H1 (cell line): ENCODE measurements around the gene DPP10. TPM values are rescaled to one million over a fixed set of nuclear protein-coding genes. Genes with fewer than 3 reads are reported as not detected.

Experiments
- CTCF ChIA-PET: fragments of 300-600 bp; sonication (Branson Sonifier 250); formaldehyde crosslinking; loops from one replicate; lab custom pipeline; 2021; ENCODE audit not compliant: partially characterized antibody; lab: Charles Lee
- POLR2A ChIA-PET: fragments of 300-600 bp; sonication (Branson Sonifier 250); formaldehyde crosslinking; loops from one replicate; lab custom pipeline; 2021; ENCODE audit warnings: inconsistent platforms; ENCODE audit not compliant: partially characterized antibody; lab: Charles Lee
- DNase-seq, 2 experiments: peaks; one replicate each; pipeline versions ENCODE4 v3.0.0 to v3.0.0-alpha.2; 2010 to 2022; ENCODE audit warnings: low spot score in 2 of 2, low read depth in 1 of 2, mixed read lengths in 1 of 2
- FAIRE-seq: peaks from 2 replicates; lab custom pipeline; 2011; peaks lifted over from hg19 to GRCh38; lab: Jason Lieb, UNC
- H2AFZ ChIP-seq: 2 replicates; pipeline ENCODE4 v1.8.1; 2012; ENCODE audit warnings: low read length, inconsistent platforms
- H2AK5ac ChIP-seq: 2 replicates; pipeline ENCODE4 v1.6.1; 2013; ENCODE audit warnings: low read depth, low read length
- H2BK120ac ChIP-seq: replicated peaks from 2 replicates; pipeline ENCODE3; 2013; ENCODE audit warnings: low read depth, low read length, inconsistent platforms
- H2BK12ac ChIP-seq: 2 replicates; pipeline ENCODE4 v1.6.1; 2013; ENCODE audit warnings: low read depth, low read length
- H2BK15ac ChIP-seq: 2 replicates; pipeline ENCODE4 v1.6.1; 2013; ENCODE audit warnings: low read length
- H2BK20ac ChIP-seq: 2 replicates; pipeline ENCODE4 v1.6.1; 2013; ENCODE audit warnings: low read length
- H2BK5ac ChIP-seq: 2 replicates; pipeline ENCODE4 v1.6.1; 2013; ENCODE audit warnings: low read depth, low read length
- H3K14ac ChIP-seq: 2 replicates; pipeline ENCODE4 v1.6.1; 2013; ENCODE audit warnings: inconsistent platforms; ENCODE audit not compliant: insufficient read length
- H3K18ac ChIP-seq: 2 replicates; pipeline ENCODE4 v1.6.1; 2013; ENCODE audit warnings: low read length; ENCODE audit errors: extremely low read depth
- H3K23ac ChIP-seq: 2 replicates; pipeline ENCODE4 v1.6.1; 2013; ENCODE audit warnings: inconsistent platforms; ENCODE audit not compliant: insufficient read length
- H3K23me2 ChIP-seq: 2 replicates; pipeline ENCODE4 v1.6.1; 2013; ENCODE audit warnings: low read depth, low read length
- H3K27ac ChIP-seq: 2 replicates; pipeline ENCODE4 v1.6.1; 2011; ENCODE audit warnings: low read depth, low read length, inconsistent platforms
- H3K27me3 ChIP-seq, 4 experiments: replicated peaks in 1 of 4; 1 replicate in 1 of 4; 2 replicates in 3 of 4; pipeline versions ENCODE4 v1.6.1 to v1.8.1; 2011 to 2013; ENCODE audit warnings: low read length in 3 of 4, mild to moderate bottlenecking in 3 of 4, inconsistent platforms in 2 of 4, mixed read lengths in 2 of 4, moderate library complexity in 1 of 4; ENCODE audit not compliant: control insufficient read depth in 3 of 4, insufficient read depth in 3 of 4; ENCODE audit errors: extremely low read depth in 1 of 4
- H3K36me3 ChIP-seq, 4 experiments: 2 replicates each; pipeline versions ENCODE4 v1.6.1 to v1.8.1; 2011 to 2013; ENCODE audit warnings: mild to moderate bottlenecking in 4 of 4, low read length in 3 of 4, moderate library complexity in 2 of 4, control low read depth in 1 of 4, inconsistent platforms in 1 of 4; ENCODE audit not compliant: insufficient read depth in 4 of 4, control insufficient read depth in 2 of 4
- H3K4ac ChIP-seq: replicated peaks from 2 replicates; pipeline ENCODE3; 2013; ENCODE audit warnings: low read length, low read depth, mixed read lengths, inconsistent platforms; ENCODE audit not compliant: insufficient read length
- H3K4me1 ChIP-seq, 4 experiments: replicated peaks in 1 of 4; 1 replicate in 1 of 4; 2 replicates in 3 of 4; pipeline versions ENCODE4 v1.6.1 to v1.8.1; 2011 to 2013; ENCODE audit warnings: low read length in 3 of 4, inconsistent platforms in 2 of 4, mixed read lengths in 1 of 4; ENCODE audit not compliant: insufficient read depth in 4 of 4, control insufficient read depth in 3 of 4
- H3K4me2 ChIP-seq, 2 experiments: 2 replicates each; pipeline versions ENCODE4 v1.6.1 to v1.8.1; 2011 to 2013; ENCODE audit warnings: low read depth in 2 of 2, low read length in 2 of 2, control low read depth in 1 of 2, inconsistent platforms in 1 of 2, mild to moderate bottlenecking in 1 of 2; ENCODE audit not compliant: insufficient read depth in 1 of 2
- H3K4me3 ChIP-seq, 4 experiments: fragments of 200-600, 300-600 bp in 1 of 4; sonication (generic), shearing (Covaris generic), sonication (Bioruptor Twin) in 1 of 4; 2 replicates each; pipeline versions ENCODE4 v1.5.1 to v1.8.1; 2011 to 2016; ENCODE audit warnings: low read length in 4 of 4, low read depth in 3 of 4, control low read depth in 2 of 4, inconsistent platforms in 2 of 4, mild to moderate bottlenecking in 2 of 4, mixed read lengths in 1 of 4, moderate library complexity in 1 of 4; ENCODE audit not compliant: insufficient read depth in 2 of 4; ENCODE audit errors: extremely low read depth in 1 of 4
- H3K56ac ChIP-seq: replicated peaks from 2 replicates; pipeline ENCODE3; 2013; ENCODE audit warnings: low read depth, mild to moderate bottlenecking, mixed read lengths, low read length, inconsistent platforms; ENCODE audit not compliant: insufficient read length
- H3K79me1 ChIP-seq: 2 replicates; pipeline ENCODE4 v1.6.1; 2013; ENCODE audit warnings: low read depth, low read length, control low read depth
- H3K79me2 ChIP-seq, 2 experiments: 2 replicates each; pipeline versions ENCODE4 v1.6.1 to v1.8.1; 2012 to 2013; ENCODE audit warnings: low read length in 2 of 2, mild to moderate bottlenecking in 2 of 2, inconsistent platforms in 1 of 2; ENCODE audit not compliant: insufficient read depth in 2 of 2, control insufficient read depth in 1 of 2
- H3K9ac ChIP-seq, 4 experiments: replicated peaks in 1 of 4; 1 replicate in 1 of 4; 2 replicates in 3 of 4; pipeline versions ENCODE4 v1.6.1 to v1.8.1; 2011 to 2013; ENCODE audit warnings: low read depth in 3 of 4, low read length in 3 of 4, control low read depth in 2 of 4, mild to moderate bottlenecking in 2 of 4, moderate library complexity in 2 of 4, inconsistent platforms in 1 of 4; ENCODE audit errors: extremely low read depth in 1 of 4
- H3K9me3 ChIP-seq, 2 experiments: 2 replicates each; pipeline versions ENCODE4 v1.6.1 to v1.8.1; 2012 to 2013; ENCODE audit warnings: mild to moderate bottlenecking in 2 of 2, moderate library complexity in 2 of 2, control low read depth in 1 of 2, inconsistent platforms in 1 of 2, low read depth in 1 of 2, low read length in 1 of 2, mixed read lengths in 1 of 2; ENCODE audit not compliant: insufficient read depth in 2 of 2
- H4K20me1 ChIP-seq, 2 experiments: replicated peaks in 1 of 2; 2 replicates each; pipeline versions ENCODE3 to v1.8.1; 2011 to 2013; ENCODE audit warnings: inconsistent platforms in 2 of 2, low read length in 2 of 2, mild to moderate bottlenecking in 1 of 2; ENCODE audit not compliant: insufficient read depth in 2 of 2, control insufficient read depth in 1 of 2
- H4K5ac ChIP-seq: 2 replicates; pipeline ENCODE4 v1.6.1; 2013; ENCODE audit warnings: low read length, low read depth, mixed read lengths, inconsistent platforms; ENCODE audit not compliant: insufficient read length
- H4K8ac ChIP-seq: 2 replicates; pipeline ENCODE4 v1.8.0; 2013; ENCODE audit warnings: mild to moderate bottlenecking, moderate library complexity, low read length, inconsistent platforms; ENCODE audit not compliant: insufficient read depth; ENCODE audit errors: extremely low read depth
- H4K91ac ChIP-seq: replicated peaks from 2 replicates; pipeline ENCODE3; 2013; ENCODE audit warnings: low read length, mixed read lengths, inconsistent platforms; ENCODE audit not compliant: insufficient read length
- ATF2 ChIP-seq: IDR thresholded peaks from 2 replicates; pipeline ENCODE4 v1.6.1; 2012; ENCODE audit warnings: low read length, inconsistent platforms
- BACH1 ChIP-seq: IDR thresholded peaks from 2 replicates; pipeline ENCODE4 v1.6.1; 2012; ENCODE audit warnings: low read length, improper control_type of control experiment
- CEBPB ChIP-seq: IDR thresholded peaks from 2 replicates; pipeline ENCODE4 v1.6.1; 2012; ENCODE audit warnings: low read depth, low read length
- E2F6 ChIP-seq: IDR thresholded peaks from 2 replicates; pipeline ENCODE4 v1.6.1; 2012; ENCODE audit warnings: inconsistent platforms
- EP300 ChIP-seq, 2 experiments: IDR thresholded peaks; 1 replicate in 1 of 2; 2 replicates in 1 of 2; pipeline ENCODE4 v1.6.1; 2011 to 2012; ENCODE audit warnings: low read depth in 2 of 2, low read length in 2 of 2, mild to moderate bottlenecking in 2 of 2, borderline replicate concordance in 1 of 2, inconsistent platforms in 1 of 2, moderate library complexity in 1 of 2
- POU5F1 ChIP-seq: IDR thresholded peaks from 2 replicates; pipeline ENCODE4 v1.6.1; 2011; ENCODE audit warnings: low read depth, mild to moderate bottlenecking, low read length, moderate library complexity
- RFX5 ChIP-seq: IDR thresholded peaks from 2 replicates; pipeline ENCODE4 v1.6.1; 2011; ENCODE audit warnings: low read depth, low read length, improper control_type of control experiment, borderline replicate concordance
- RNF2 ChIP-seq: fragments of 200-900, 300-1000 bp; sonication (generic); IDR thresholded peaks from 2 replicates; pipeline ENCODE4 v1.7.1; 2016; ENCODE audit warnings: borderline replicate concordance, low read depth, mild to moderate bottlenecking, antibody characterized with exemption, low read length; ENCODE audit not compliant: poor library complexity, severe bottlenecking; ENCODE audit errors: missing control alignments
- SIX5 ChIP-seq: IDR thresholded peaks from 2 replicates; pipeline ENCODE4 v1.6.1; 2011; ENCODE audit warnings: mild to moderate bottlenecking, low read depth, low read length
- TBP ChIP-seq: IDR thresholded peaks from 2 replicates; pipeline ENCODE4 v1.6.1; 2011; ENCODE audit warnings: low read depth, low read length, improper control_type of control experiment
- WGBS, 2 experiments: shearing (Covaris generic) in 1 of 2; methylation state at CpG; one replicate each; pipeline versions ENCODE4 v1.1.6 to v1.1.7; 2013 to 2015; ENCODE audit warnings: low lambda C conversion rate in 2 of 2, mixed read lengths in 2 of 2, inconsistent platforms in 1 of 2, low coverage in 1 of 2, missing lambda C conversion rate in 1 of 2; ENCODE audit not compliant: insufficient replicate concordance in 2 of 2, insufficient coverage in 1 of 2, insufficient read length in 1 of 2; ENCODE audit errors: extremely low coverage in 1 of 2, missing lambda C conversion rate in 1 of 2; 5-methylcytosine and 5-hydroxymethylcytosine counted together
- polyA plus RNA-seq, 7 experiments: library from polyadenylated mRNA; depleted of rRNA in 3 of 7; stranded (reverse) in 5 of 7; unstranded in 2 of 7; fragments of >200 nt in 5 of 7; fragments of 200-250 nt in 2 of 7; gene quantifications; 1 replicate in 5 of 7; 2 replicates in 1 of 7; 4 replicates in 1 of 7; pipeline versions ENCODE4 v1.2.1 to v1.2.3, GENCODE V29; 2011 to 2013; ENCODE audit warnings: missing spikeins in 2 of 7, mixed read lengths in 2 of 7
- total RNA-seq: library from RNA; stranded (reverse); fragmentation: NEBNext Ultra II Directional; extraction: Animal tissue kit (Norgen Biotek cat#: 25700); gene quantifications from 2 replicates; pipeline ENCODE4 v1.2.1, GENCODE V29; 2021

DPP10 gene
- total and polyA plus RNA-seq, 2 of the 8 experiments (the other 6 are each of a cell fraction or from before 2014, with no cell fraction given) = 3.3 to 7.2 TPM

DNA sequence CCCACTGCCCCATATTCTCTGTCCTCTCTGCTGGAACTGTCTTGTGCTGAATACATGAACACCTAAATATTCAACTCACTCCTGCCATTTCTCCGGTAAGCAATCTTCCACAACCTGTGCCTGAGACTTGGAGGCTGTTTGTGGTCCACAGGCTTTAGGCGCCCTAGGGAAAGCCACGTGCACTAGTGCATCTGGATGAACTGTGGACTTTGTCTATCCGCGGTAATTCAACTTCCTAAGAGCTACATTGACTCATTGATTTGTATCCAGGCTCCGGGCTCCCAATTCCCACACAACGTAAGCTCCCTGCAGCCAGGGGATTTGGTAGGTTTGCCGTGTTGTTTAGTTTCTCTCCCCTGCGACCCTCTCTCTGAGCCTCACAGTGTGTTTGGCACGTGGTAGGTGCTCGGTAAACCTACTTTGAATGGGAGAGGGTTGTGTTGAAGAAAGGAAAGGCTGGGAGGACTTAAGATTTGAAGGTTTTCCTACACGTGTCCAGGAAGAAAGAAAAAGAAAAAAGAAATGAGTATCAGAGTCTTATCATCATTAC is 718.2 kb downstream of the DPP10 start:
- Histone ChIP-seq H3K27me3 (peaks cover 2 to 27% (median 25%) of the 10 kb centered on the region in 4 experiments), H3K4me1 (peaks cover 0 to 3% (median 0%) of the 10 kb centered on the region in 4 experiments; a peak in 3 of 7 replicates), H3K79me2 (peaks cover 0 to 5% of the 10 kb centered on the region in 2 experiments; a peak in 1 of 4 replicates), H3K36me3 (no peaks in the 10 kb centered on the region), H3K56ac (no peak overlapping the region), H2BK5ac (no peak overlapping the region), H3K27ac (no peak overlapping the region), H3K18ac (no peak overlapping the region; the same call in 1 of the 2 replicates), H4K5ac (no peak overlapping the region), H4K20me1 (peaks cover 12 to 13% of the 10 kb centered on the region in 2 experiments), H2BK12ac (peak overlapping the region; percentile 80; the same call in 1 of the 2 replicates), H3K4ac (peak overlapping the region; percentile 63), H3K79me1 (no peaks in the 10 kb centered on the region), H2BK120ac (no peak overlapping the region), H2AK5ac (no peak overlapping the region), H3K9ac (no peak overlapping the region), H4K91ac (no peak overlapping the region), H3K4me2 (peak overlapping the region; percentile 77 to 96; a peak in 3 of 4 replicates), H2BK15ac (no peak overlapping the region), H4K8ac (no peak overlapping the region; the same call in none of the 2 replicates), H3K4me3 (peak overlapping the region; percentile 64 to 86 (median 73); a peak in 6 of 8 replicates), H2BK20ac (0 out of 2 replicates have a peak overlapping the region, but pooled peaks have one; percentile 18), H3K23me2 (peaks cover 11% of the 10 kb centered on the region), H3K9me3 (no peaks in the 10 kb centered on the region), H3K14ac (no peak overlapping the region), H3K23ac (no peak overlapping the region), H2AFZ (peak overlapping the region; percentile 95)
- ChIA-PET CTCF (interaction anchor here (0.6 kb wide), 1 partner anchor 1019 kb away, joined by 3 read pairs; no protein-coding TSS in a partner anchor), POLR2A (no interaction called here)
- DNase-seq (no peak), FAIRE-seq (no peak)
- 55% methylated on average over 12 of the region's 12 CpGs; no CpG with 5 or more reads in 1 of the 2 experiments for WGBS, 2 experiments
- TF ChIP-seq RNF2 (no peak), EP300 (IDR thresholded peaks at IDR 0.05; ENCODE audit: borderline replicate concordance in 1 of 2, low read depth in 2 of 2, low read length in 2 of 2) (no peak), CEBPB (no peak), SIX5 (no peak), E2F6 (peak; percentile 93), RFX5 (no peak), POU5F1 (no peak), TBP (no peak), BACH1 (no peak), ATF2 (no peak)
